HG03457 (cell line): Measurements from ENCODE around the gene MUC16.

Experiments
- ATAC-seq: cut with Tn5 transposase; IDR thresholded peaks from one replicate; pipeline ENCODE4 v1.9.1; 2021; ENCODE audit warnings: moderate number of reproducible peaks; ENCODE audit not compliant: unreplicated experiment

The MUC16 gene

DNA sequence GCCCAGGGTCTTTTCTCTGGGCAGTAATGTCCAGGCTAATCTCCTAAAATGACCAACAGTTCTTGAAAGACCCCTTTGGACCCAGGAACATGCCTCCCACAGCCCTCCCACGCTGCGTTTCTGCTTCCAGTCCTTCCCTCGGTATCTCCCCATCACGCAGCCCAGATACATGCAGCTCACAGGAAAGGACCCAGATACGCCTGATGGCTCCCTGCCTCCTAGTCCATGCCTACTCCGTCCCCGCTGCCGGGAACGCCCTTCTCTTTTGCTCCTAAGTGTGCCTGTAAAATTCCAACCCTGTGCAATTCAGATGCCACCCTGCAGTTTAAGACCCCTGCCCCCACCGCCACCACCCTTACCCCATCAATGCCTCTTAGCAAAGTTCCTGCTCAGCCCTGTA lies 778 bp downstream of the MUC16 start:
- ATAC-seq: no peak

- no peak for ATAC-seq
Observed at GRCh38 chr19:9008667-9009066, 1.5 kb downstream of the MUC16 start.

DNA sequence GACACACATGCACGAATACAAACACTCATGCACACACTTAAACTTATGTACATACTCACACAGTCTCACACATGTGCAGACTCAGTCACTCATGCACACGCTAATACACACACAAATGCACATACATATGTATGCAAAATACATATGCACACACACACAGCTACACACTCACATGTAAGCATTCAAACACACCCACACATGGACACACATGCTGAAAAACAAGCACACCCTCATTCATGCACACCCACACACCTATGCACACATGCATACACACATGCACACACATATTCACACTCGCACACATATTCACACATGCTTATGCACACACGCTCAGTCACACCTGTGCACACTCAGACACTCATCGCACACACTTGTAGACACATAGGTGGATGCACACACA lies 9.3 kb downstream of the MUC16 start:
- ATAC-seq: no peak

DNA sequence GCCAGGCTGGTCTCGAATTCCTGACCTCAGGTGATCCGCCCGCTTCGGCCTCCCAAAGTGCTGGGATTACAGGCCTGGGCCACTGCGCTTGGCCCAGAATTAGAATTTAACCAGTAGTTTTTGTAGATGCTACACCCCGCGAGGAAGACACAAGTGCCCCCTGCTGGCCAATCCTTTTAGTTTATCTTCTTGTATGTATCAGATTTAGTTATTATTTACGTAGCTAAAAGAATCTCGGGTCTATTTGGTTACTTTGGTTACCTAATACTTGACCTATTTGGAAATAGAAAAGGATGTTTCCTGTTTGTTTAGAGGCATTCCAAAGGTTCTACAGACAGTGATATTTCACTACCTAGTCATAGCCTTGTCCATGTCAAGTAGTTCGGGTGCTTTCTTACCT lies 22.0 kb downstream of the MUC16 start:
- ATAC-seq: no peak

- ATAC-seq: no peak
Observed at GRCh38 chr19:8986296-8986695, 23.9 kb downstream of the MUC16 start.

DNA sequence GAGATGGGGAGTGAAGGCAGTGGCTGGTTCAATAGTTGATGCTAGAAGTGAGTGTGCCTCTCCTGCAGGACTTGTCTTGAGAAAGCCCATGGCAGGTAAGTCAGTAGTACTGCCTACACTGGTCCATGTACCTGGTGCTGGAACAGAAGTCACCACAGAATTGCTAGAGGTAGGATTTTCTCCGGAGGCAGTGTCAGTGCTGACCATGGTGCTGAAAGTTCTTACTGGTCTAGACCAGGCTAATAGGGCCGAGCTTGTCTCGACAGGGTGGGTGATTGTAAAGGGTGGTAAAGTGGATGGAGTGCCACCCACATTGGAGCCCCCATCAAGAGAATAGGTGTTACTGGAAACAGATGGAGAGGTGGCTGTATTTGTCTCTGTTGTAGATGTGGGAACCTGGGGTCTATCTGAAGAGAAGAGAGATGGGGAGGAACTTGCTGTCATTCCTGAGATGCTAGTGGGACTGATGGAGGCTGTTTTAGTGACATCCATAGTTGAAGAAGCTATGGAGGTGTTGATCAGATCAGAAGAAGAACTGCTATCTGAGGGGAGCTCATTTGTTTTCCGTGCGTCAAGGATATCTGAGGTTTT lies 36.6 kb downstream of the MUC16 start:
- no peak for ATAC-seq

- no peak for ATAC-seq
Observed at GRCh38 chr19:8965887-8966286, 44.3 kb downstream of the MUC16 start.
